Measurements from ENCODE around the gene RMND5B.
"Not testable (repeated sequence)": the region's sequence is repeated elsewhere in the genome, so short reads cannot be mapped to it uniquely, and the experiment has no call there.

The RMND5B gene

GRCh38 chr5:178174456-178174855, 43.6 kb downstream of the RMND5B start:
- no peak for DNase-seq (ENCODE audit: low read depth)

GRCh38 chr5:178176791-178177190, 46.0 kb downstream of the RMND5B start:
- no peak for DNase-seq (ENCODE audit: low read depth)

- DNase-seq (ENCODE audit: low read depth) = no peak
These were observed 46.8 kb downstream of the RMND5B start for GRCh38 chr5:178177569-178177968.

- DNase-seq (ENCODE audit: low read depth) = no peak
These were observed 49.5 kb downstream of the RMND5B start for GRCh38 chr5:178180141-178180863.

GRCh38 chr5:178182158-178182876, 51.5 kb downstream of the RMND5B start:
- DNase-seq (ENCODE audit: low read depth) = no peak

GRCh38 chr5:178186427-178186826, 55.6 kb downstream of the RMND5B start:
- no peak for DNase-seq (ENCODE audit: low read depth)

GRCh38 chr5:178187014-178187413, 56.2 kb downstream of the RMND5B start, which contains the start of gene GMCL2:
GMCL2 (minus strand) TSS chr5:178187371; CDS start chr5:178187299, 72 bp downstream.
- no peak for DNase-seq (ENCODE audit: low read depth)

GRCh38 chr5:178189433-178189832, 58.6 kb downstream of the RMND5B start:
- no peak for DNase-seq (ENCODE audit: low read depth)

- DNase-seq (ENCODE audit: low read depth) = no peak
These were observed 60.8 kb downstream of the RMND5B start for GRCh38 chr5:178191661-178192060.

- DNase-seq (ENCODE audit: low read depth) = no peak
These were observed 61.4 kb downstream of the RMND5B start for GRCh38 chr5:178192244-178192643.

- DNase-seq (ENCODE audit: low read depth) = no peak
These were observed 62.0 kb downstream of the RMND5B start for GRCh38 chr5:178192787-178193186.

- DNase-seq (ENCODE audit: low read depth) = no peak
These were observed 62.5 kb downstream of the RMND5B start for GRCh38 chr5:178193251-178193809.

- no peak for DNase-seq (ENCODE audit: low read depth)
These were observed 63.2 kb downstream of the RMND5B start for GRCh38 chr5:178194026-178194425.

GRCh38 chr5:178196281-178196812, 65.5 kb downstream of the RMND5B start:
- DNase-seq (ENCODE audit: low read depth) = no peak

GRCh38 chr5:178196986-178197385, 66.2 kb downstream of the RMND5B start:
- no peak for DNase-seq (ENCODE audit: low read depth)

- not testable (repeated sequence) for DNase-seq (ENCODE audit: low read depth)
These were observed 67.3 kb downstream of the RMND5B start for GRCh38 chr5:178198151-178198550.

GRCh38 chr5:178198706-178199105, 67.9 kb downstream of the RMND5B start:
- no peak for DNase-seq (ENCODE audit: low read depth)

GRCh38 chr5:178199581-178200434, 69.0 kb downstream of the RMND5B start:
- DNase-seq (ENCODE audit: low read depth) = no peak

All from activated T-helper 1 cell treated with Interleukin-2 at 50 U/mL for 16 hours (primary cell).